HL-60 (cell line): ENCODE data around the gene MCUB.

Source experiments
- GABPA ChIP-seq: IDR thresholded peaks from 2 replicates; pipeline ENCODE4 v1.6.1; 2012; ENCODE audit warnings: low read depth
- POLR2AphosphoS5 ChIP-seq: IDR thresholded peaks from 2 replicates; pipeline ENCODE4 v1.6.1; 2012; ENCODE audit warnings: low read depth
- SPI1 ChIP-seq: IDR thresholded peaks from 2 replicates; pipeline ENCODE4 v1.6.1; 2012; ENCODE audit warnings: low read depth, mild to moderate bottlenecking, borderline replicate concordance
- TF ChIP-seq, protein P1 (sequence below): IDR thresholded peaks from one replicate; pipeline ENCODE4 v1.5.1; 2011; ENCODE audit warnings: low read length, control low read depth, inconsistent platforms; ENCODE audit not compliant: insufficient read depth
- TF ChIP-seq, protein P2 (sequence below): IDR thresholded peaks from 2 replicates; pipeline ENCODE4 v1.6.1; 2012; ENCODE audit warnings: low read depth; ENCODE audit not compliant: insufficient replicate concordance

DNA sequence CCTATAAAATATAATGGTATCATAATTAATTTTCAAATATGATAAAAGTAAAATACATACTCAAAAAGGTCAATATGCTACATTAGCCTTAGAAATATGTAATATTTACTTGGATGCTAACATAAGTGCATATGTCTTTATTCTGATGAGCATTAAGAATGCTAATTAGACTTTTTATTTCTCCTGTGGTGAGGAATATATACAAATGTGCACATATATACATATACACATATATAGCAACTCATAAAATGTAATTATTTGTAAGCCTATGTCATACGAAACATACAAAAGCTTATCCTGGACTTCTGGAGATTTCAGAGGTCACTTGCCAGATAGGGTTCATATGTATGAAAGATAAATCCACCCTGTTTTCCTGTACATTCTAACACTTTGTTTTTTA, 158.7 kb downstream of the MCUB start:
- TF ChIP-seq POLR2AphosphoS5: no peak
- TF ChIP-seq, protein P1, sequence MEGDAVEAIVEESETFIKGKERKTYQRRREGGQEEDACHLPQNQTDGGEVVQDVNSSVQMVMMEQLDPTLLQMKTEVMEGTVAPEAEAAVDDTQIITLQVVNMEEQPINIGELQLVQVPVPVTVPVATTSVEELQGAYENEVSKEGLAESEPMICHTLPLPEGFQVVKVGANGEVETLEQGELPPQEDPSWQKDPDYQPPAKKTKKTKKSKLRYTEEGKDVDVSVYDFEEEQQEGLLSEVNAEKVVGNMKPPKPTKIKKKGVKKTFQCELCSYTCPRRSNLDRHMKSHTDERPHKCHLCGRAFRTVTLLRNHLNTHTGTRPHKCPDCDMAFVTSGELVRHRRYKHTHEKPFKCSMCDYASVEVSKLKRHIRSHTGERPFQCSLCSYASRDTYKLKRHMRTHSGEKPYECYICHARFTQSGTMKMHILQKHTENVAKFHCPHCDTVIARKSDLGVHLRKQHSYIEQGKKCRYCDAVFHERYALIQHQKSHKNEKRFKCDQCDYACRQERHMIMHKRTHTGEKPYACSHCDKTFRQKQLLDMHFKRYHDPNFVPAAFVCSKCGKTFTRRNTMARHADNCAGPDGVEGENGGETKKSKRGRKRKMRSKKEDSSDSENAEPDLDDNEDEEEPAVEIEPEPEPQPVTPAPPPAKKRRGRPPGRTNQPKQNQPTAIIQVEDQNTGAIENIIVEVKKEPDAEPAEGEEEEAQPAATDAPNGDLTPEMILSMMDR: no peak
- TF ChIP-seq SPI1: no peak
- TF ChIP-seq, protein P2, sequence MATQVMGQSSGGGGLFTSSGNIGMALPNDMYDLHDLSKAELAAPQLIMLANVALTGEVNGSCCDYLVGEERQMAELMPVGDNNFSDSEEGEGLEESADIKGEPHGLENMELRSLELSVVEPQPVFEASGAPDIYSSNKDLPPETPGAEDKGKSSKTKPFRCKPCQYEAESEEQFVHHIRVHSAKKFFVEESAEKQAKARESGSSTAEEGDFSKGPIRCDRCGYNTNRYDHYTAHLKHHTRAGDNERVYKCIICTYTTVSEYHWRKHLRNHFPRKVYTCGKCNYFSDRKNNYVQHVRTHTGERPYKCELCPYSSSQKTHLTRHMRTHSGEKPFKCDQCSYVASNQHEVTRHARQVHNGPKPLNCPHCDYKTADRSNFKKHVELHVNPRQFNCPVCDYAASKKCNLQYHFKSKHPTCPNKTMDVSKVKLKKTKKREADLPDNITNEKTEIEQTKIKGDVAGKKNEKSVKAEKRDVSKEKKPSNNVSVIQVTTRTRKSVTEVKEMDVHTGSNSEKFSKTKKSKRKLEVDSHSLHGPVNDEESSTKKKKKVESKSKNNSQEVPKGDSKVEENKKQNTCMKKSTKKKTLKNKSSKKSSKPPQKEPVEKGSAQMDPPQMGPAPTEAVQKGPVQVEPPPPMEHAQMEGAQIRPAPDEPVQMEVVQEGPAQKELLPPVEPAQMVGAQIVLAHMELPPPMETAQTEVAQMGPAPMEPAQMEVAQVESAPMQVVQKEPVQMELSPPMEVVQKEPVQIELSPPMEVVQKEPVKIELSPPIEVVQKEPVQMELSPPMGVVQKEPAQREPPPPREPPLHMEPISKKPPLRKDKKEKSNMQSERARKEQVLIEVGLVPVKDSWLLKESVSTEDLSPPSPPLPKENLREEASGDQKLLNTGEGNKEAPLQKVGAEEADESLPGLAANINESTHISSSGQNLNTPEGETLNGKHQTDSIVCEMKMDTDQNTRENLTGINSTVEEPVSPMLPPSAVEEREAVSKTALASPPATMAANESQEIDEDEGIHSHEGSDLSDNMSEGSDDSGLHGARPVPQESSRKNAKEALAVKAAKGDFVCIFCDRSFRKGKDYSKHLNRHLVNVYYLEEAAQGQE: no peak
- no peak for TF ChIP-seq GABPA
